Fibroblast of the conjunctiva (primary cell): Measurements from ENCODE around the gene PTPRN2.
"Not testable (repeated sequence)": the region's sequence is repeated elsewhere in the genome, so short reads cannot be mapped to it uniquely, and the experiment has no call there.

Experiments used
- DNase-seq: peaks from one replicate; pipeline ENCODE4 v3.0.0-alpha.2; 2010; ENCODE audit warnings: low read depth

PTPRN2 gene

DNA sequence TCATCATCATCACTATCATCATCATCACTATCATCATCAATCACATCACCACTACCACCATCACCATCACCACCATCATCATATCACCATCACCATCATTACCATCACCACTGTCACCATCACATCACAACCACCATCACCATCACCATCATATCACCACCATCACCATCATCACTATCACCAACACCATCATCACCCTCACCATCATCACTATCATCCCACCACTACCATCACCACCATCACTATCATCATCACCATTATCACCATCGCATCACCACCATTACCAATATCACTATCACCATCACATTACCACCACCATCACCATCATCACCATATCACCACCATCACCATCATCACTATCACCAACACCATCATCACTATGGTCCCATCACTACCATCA lies 539.1 kb downstream of the PTPRN2 start:
- DNase-seq = no peak

DNA sequence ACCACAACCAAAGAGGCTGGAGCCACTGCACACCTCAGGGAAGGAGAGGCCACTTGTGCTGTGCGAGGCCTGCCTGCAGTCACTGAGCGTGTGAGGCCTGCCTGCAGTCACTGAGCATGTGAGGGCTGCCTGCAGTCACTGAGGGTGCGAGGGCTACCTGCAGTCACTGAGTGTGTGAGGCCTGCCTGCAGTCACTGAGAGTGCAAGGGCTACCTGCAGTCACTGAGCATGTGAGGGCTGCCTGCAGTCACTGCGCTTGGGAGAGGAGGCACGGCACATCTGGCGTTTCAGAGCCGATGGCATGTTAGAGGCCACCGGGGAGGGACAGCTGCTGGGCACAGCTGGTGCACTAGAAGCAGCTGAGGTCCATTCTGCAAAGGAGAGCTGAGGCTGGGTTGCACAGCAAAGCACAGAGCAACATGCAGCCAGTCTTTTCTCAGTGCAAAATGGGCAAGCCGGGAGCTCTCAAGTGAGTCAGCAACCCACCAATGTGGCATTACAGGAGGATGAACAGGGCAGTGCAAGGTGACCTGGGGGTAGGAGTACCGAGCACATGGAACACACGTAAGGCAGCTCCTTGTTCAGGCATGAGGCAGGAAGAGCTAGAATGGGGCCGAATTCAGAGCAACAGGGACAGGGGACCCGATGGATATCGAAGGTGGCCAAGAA lies 540.1 kb downstream of the PTPRN2 start:
- no peak for DNase-seq

DNA sequence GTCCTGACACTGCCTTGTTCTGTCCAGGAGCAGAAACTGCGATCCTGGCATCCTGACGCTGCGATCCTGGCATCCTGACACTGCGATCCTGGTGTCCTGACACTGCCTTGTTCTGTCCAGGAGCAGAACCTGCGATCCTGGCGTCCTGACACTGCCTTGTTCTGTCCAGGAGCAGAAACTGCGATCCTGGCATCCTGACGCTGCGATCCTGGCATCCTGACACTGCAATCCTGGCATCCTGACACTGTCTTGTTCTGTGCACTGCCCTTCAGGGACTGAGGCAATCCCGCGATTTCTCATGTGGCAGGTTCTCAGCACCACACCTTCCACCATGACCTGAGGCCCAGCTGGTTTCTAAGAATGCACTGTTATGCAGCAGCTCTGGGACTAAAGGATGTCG lies 541.4 kb downstream of the PTPRN2 start:
- not testable (repeated sequence) for DNase-seq

DNA sequence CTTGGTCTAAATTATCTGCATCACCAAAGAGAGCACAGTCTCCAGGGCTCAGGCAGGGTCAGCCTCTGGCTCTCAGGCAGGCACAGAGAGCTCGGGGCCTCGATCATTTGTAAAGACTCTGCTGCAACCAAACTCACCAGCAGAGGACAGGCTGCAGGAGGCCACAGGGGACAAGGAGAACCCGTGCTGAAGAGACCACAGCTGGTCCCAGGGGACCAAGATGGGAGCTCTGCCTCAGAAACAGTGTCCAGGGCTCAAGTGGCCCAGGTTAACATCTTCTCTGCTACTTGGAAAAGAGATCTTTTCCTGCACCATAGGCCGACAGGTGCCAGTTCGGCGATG lies 543.2 kb downstream of the PTPRN2 start:
- no peak for DNase-seq

DNA sequence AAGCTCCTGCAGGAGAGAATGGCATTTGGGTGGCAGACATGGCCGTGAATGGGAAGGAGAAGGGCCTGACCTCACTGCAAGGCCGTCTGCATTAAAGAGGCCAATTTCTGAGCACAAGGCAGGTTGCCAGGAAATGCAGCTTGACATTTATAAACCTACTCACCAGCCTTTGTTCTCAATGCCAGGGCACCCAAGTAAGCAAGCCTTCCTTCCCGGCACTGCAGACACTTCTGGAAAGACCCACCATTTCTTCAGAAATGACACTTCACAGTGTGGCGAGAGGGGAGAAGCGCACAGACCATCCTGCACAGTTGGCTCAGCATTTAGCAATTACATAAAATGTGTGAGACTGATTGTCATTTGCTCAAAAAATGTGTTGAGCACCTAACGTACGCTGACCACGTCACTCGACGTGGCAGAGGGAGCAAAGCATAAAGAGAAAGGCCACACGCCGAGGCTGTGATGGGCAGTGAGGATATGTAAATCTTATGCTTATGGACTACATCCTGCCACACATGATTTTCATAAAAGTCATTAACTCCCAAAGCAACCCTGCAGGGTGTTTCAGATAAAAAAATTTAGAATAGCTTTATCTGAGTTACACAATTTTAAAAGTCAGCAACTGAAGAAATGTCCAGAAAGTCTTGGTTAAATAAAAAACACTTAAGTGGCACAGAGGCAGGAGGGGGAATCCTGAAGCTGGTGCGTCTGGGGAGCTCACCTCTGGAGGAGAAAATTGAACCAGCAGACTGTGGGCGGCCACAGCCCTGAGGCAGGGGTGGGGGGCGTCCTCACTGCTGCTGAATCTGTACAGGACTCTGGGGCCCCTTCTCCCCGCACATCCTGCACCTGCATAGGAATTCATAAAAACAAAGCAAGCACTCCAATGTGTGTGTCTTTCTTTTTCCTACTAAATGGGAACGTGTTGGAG lies 543.8 kb downstream of the PTPRN2 start:
- DNase-seq = no peak

DNA sequence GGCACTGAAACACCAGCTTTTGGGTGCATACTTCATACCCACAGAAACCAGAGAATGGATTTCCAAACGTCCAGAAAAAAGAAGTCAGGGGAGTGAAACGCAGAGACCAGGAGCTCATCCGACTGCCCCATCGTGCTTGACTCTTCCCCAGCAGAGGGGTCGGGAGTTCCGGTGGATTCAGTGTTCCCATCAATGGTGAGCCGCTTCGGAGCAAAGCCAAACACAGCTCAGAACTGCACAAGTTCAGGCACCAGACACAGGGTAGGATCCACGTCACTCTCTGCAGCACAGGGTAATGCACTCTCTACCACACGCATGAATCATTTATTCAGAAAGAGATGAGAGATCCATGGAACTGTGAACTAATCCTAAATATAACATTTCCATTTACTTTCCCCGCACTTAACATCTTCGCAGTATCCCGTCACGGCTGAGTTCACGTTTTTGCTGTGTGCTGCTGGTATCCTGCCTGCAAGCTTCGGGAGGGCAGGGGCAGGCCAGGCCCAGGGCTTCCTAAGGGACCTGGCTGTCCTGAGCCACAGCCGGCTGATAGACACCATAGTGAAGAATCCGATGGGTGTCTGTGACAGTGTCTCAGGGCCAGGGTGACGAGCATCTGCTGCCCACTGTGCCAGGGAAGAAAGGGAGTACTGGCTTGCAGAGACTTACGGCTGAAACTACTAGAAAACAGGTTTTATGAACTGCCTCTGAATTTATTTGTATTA lies 545.3 kb downstream of the PTPRN2 start:
- DNase-seq = no peak

DNA sequence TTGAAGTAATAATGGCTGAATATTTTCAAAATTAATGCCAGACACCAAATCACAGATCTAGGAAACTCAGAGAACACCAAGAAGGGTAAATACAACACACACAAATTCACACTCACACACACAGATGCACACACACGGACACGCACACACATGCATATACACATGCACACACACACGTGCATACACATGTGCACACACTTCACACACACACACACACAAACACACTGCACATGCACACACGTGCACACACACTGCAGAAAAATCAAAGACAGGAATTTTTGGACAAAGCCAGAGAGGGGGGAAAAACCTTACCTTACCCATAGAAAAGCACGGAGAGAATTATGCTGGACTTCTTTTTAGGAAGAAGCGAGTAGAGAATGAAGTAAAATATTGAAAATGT lies 547.4 kb downstream of the PTPRN2 start:
- no peak for DNase-seq

DNA sequence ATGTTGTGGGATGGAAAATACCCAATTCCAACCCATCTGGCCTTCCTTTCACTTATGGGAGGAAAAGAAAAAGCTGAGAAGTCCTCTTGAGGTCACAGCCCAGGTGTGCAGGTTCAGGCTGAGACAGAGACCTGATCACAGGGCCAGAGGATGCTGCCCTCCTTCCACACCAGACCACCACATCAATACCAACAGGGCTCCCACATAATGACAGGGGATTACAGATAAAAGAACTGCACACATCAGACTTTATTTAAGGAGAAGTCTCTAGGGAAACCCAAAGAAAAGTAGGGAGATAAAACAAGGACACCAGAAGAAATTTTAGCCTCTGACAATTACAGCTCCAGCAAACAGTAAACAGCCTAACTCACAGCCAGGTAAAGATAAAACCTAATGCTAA lies 548.4 kb downstream of the PTPRN2 start:
- no peak for DNase-seq

DNA sequence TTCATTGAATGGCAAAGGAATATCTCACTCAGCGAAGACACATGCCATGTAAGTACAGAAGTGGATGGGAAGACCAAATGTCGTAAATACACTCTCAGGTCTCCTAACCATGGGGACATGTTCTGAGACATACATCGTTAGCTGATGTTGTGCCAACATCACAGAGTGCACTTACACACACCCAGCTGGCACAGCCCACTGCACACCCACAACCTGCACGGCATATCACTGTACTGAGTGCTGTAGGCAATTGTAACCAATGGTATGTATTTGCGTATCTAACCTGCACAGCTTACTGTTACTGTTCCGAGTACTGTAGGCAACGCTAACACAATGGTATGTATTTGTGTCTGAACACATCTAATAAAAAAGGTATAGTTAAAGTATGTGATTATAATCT lies 550.4 kb downstream of the PTPRN2 start:
- no peak for DNase-seq

DNA sequence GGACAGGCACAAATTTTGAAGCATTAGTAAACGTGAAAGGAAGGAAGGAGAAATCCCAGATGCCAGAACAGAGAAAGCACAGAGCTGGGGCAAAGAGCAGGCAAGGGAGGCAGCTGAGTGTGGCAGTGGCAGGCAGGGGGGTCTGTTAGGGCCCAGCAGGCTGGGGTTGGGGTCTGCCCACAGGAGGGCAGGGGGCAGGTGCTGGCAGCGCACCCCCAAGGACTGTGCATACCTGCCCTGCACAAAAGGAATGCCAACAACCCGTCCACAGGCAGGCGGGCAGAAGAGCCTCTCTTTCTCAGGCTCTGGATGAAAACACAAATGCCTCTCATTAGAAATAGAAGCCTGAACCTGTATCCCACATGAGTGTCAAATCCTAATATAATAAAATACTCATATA lies 552.3 kb downstream of the PTPRN2 start:
- no peak for DNase-seq

DNA sequence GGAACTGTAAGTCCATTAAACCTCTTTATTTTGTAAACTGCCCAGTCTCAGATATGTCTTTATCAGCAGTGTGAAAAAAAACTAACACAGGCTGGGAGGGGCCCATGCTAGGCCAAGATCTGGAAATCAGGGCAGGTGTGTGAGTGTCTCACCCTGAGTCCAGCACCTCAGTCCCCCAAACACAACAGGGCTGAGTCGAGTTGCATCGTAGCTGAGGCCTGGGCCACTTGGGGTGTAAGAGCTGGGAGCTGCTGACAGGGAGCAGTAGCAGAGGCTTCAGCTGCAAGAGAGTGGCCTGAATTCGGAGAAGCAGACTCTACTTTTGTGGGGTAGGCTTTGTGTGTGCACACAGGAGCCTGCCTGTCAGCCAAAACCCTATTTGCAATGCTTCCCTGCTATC lies 553.1 kb downstream of the PTPRN2 start:
- DNase-seq = no peak

DNA sequence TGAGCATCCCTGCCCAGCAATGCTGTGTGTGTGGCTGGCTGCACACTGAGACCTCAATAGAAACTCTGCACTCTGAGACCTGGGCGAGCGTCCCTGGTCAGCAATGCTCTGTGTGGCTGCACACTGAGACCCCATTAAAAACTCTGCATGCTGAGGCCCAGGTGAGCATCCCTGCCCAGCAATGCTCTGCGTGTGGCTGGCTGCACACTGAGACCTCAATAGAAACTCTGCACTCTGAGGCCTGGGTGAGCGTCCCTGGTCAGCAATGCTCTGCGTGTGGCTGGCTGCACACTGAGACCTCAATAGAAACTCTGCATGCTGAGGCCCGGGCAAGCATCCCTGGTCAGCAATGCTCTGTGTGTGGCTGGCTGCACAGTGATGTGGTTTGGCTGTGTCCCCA lies 553.7 kb downstream of the PTPRN2 start:
- DNase-seq = not testable (repeated sequence)

DNA sequence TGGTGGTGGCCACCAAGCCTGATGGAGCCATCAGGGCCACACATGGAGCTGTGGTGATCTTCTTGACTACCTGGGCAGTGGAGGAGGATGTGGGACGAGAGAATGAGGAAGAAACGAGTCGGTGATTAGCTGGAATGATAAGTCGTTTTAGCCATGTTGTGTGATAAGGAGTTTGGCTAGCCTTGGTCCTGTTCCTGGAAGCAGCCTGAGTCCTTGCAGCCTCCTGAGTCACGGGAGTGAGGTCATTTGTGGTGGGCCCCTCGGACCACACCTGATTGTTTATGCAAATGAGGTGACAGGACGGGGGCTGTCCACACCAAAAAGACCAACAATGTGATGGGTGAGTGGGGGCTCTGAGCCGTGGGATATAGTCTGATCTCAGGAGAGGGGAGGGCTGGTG lies 554.4 kb downstream of the PTPRN2 start:
- DNase-seq = no peak

DNA sequence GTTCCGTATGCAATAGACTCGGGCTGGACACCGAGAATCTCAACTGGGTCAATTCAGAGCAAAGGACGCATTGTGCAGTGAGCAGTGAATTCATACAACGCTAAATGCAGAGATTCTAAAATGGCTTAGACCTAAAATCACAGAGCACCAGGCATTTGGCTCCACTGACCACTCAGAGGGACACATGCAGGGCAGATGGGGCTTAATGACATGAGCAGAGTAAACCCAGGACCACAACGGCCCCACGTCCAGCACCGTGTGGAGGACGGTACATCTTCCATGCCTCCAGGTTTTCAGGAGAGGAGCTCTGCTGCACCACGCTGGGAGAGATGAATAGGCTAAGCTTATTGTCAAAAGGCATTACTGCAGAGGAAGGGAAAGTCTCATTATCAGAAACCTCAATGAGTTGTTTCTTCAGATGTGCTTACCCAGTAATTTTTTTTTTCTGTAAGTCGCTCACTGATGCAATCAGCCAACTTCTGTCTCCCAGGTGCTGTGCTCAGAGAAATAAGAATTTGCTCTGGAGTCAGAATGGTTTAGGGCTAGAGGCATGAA lies 555.0 kb downstream of the PTPRN2 start:
- DNase-seq = no peak

DNA sequence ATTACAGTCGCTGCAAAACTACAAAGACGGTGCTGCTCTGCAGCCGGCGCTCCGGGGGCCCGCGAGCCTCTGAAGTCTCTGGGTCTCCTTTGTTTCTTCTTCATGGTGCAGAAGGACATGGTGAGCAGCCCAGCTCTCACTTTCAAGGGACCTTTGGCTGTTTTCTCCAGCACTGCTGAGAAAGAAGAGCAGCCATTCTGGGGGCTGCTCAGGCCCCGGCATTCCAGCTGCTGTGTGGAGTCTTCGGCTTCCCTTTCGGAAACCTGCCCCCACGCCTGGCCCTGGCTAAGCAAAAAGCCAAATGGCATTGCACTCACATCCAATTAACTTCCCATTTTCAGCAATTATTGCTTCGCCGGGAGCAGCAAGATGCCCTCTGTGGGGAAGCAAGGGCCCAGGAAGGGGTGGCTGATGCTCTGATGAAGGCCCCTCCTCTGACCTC lies 555.7 kb downstream of the PTPRN2 start:
- DNase-seq = no peak

DNA sequence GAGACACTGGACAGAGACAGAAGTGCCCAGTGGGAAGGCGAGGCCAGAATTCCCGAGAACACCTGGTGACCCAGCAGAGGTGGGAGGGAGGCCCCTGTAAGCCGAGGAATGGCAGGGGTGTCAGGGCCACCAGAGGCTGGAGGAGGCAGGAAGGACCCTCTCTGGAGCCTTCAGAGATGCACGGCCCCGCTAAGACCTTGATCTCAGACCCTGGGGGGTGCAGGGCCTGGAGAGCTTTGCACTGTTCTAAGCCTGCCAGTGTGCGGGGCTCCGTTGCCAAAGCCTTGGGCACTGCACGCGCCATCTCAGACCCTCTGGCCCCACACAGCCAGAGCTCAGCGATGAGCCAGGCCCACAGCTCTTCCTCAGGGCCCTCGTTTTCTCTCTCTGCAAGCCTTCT lies 557.1 kb downstream of the PTPRN2 start:
- DNase-seq = no peak

DNA sequence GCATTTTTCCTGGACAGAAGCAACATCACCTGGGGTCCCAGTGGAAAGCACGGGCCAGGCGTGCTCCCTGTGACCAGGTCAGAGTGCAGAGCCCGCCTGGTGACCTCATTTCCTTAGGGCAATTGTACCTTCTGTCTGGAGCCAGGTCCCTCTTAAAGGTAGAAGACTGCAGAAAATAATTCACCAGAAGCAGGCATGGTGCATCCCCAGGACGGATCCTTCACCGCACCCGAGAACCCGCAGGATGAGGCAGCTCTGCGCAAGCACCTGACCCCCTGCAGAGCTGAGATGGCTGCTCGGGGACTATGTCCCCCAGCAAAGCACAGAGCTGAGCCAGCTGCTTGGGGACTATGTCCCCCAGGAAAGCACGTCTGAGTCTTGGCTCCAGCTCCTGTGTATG lies 557.6 kb downstream of the PTPRN2 start:
- no peak for DNase-seq

DNA sequence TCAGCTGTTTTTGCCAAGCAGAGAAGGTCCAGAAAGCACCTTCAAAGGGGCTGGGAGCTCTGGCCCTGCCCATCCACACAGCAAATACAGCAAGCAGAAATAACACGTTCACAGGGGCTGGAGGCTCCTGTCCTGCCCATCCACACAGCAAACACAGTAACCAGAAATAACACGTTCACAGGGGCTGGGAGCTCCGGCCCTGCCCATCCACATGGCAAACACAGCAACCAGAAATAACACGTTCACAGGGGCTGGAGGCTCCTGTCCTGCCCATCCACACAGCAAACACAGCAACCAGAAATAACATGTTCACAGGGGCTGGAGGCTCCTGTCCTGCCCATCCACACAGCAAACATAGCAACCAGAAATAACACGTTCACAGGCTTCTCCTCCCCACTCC lies 558.1 kb downstream of the PTPRN2 start:
- no peak for DNase-seq

DNA sequence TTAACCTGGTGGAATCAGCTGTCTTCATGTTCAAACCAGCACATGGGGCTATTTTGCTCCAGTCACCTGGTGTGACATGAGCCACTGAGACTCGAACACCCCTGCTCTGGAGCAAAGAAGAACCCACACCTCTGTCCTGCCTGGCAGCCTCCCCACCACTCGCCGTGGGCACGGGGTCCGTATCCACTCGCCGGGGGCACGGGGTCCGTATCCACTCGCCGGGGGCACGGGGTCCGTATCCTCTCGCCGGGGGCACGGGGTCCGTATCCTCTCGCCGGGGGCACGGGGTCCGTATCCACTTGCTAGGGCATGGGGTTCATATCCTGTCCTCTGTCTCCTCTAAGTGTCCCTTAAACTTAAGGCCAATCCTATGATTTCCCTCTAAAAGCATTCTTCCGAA lies 558.7 kb downstream of the PTPRN2 start:
- no peak for DNase-seq

DNA sequence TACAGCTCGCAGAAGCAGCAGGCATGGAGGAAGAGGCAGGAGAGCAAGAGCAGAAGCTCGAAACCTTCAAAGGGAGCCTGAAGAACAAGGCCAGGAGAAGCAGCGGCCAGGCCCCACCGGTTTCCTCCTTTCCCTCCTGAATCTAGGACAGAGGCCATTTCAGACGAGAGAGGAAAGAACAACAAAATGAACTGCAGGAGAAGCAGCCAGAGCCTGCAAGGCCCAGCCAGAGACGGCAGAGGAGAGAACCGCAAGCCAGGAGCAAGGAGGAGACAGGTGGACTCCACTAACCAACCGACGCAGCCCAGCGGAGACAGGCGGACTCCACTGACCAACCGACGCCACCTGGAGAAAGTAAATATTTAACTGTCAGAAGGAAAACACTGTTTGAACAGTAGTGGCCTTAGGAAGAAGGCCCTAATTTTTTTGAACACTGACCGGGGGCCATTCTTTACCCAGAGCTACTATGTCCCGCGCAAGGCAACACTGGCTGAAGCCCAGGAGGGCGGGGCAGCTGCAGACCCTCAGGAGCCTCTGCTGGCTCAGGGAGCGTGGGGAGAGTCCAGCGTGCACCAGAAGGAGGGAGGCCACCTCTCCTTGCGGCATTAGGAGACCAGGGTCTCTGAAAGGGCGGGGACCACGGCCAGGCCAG lies 559.2 kb downstream of the PTPRN2 start:
- DNase-seq = no peak

DNA sequence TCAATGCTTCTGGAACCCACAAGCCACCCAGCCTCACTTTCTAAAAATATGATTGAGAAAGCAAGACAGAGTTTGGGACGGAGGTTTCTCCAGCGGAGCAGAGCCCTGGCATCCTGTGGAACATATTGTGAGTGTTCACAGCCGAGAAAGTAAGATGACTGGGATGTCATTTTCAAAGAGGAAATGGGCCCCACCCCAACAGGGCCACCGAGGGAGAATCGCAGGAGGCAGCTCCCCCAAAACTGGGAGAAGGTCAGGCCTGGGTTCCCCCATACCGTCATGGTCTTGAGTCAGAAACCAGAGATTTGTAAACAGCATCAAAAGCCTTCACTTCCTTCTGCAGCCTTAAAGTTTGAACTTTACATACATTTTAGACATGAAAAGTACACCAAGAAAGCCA lies 560.0 kb downstream of the PTPRN2 start:
- DNase-seq = no peak

DNA sequence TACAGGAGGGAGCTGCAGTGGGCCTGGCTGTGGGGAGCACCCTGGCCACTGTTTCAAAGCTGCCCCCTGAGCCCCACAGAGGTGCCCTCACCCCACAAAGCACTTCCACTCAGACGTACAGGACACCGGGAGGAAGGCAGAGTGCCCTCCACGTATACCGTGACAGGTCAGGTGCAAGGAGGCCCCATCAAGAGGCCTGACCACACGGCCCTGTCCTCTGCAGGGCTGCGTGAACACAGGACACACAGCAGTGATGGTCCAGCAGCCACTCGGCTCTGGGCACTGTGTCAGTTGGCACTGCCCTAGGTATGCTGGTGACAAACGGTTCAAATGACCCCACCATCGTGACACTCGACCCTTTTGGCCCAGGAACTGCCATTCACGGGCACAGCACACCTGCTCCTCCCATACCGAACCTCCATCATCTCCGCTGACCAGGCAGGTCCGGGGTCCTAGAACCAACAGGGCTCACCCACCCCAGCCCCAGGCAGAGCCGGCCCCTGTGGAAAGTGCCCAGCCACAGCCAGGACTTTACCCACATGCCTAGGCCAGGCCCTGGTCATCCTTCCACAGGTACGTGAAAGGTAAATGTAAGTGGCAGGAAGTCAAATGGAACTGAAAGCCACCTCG lies 560.9 kb downstream of the PTPRN2 start:
- no peak for DNase-seq
